ENCODE results near the gene TMEM243.
"Not testable (repeated sequence)": the region's sequence is repeated elsewhere in the genome, so short reads cannot be mapped to it uniquely, and the experiment has no call there.

TMEM243 gene

GRCh38 chr7:87210506-87210905, 9.0 kb downstream of the TMEM243 start:
- DNase-seq (ENCODE audit: low spot score) = no peak

GRCh38 chr7:87209295-87209924, 10.1 kb downstream of the TMEM243 start:
- no peak for DNase-seq (ENCODE audit: low spot score)

- no peak for DNase-seq (ENCODE audit: low spot score)
These were observed 13.2 kb downstream of the TMEM243 start for GRCh38 chr7:87206361-87206760.

- not testable (repeated sequence) for DNase-seq (ENCODE audit: low spot score)
These were observed 13.8 kb downstream of the TMEM243 start for GRCh38 chr7:87205701-87206100.

GRCh38 chr7:87204933-87205332, 14.6 kb downstream of the TMEM243 start:
- no peak for DNase-seq (ENCODE audit: low spot score)

GRCh38 chr7:87203929-87204328, 15.6 kb downstream of the TMEM243 start:
- not testable (repeated sequence) for DNase-seq (ENCODE audit: low spot score)

GRCh38 chr7:87202705-87203104, 16.8 kb downstream of the TMEM243 start:
- no peak for DNase-seq (ENCODE audit: low spot score)

- DNase-seq (ENCODE audit: low spot score) = no peak
These were observed 17.3 kb downstream of the TMEM243 start for GRCh38 chr7:87202208-87202607.

GRCh38 chr7:87199700-87200450, 19.7 kb downstream of the TMEM243 start:
- no peak for DNase-seq (ENCODE audit: low spot score)

GRCh38 chr7:87199241-87199640, 20.3 kb downstream of the TMEM243 start:
- no peak for DNase-seq (ENCODE audit: low spot score)

DNA sequence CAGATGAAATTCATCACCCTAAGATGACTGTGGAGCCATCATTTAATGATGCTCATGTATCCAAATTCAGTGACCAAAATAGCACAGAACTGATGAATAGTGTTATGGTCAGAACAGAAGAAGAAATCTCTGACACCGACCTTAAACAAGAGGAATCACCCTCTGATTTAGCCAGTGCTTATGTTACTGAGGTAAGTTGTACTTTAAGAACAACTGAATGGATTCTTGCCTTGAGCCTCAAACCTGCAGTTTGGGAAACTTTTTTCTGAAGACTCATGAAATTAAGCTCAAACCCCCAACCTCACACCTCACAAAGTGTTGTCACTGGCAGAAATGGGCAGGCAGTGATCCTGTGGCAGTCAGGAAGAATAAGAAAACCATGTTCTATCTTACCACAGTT, 25.6 kb downstream of the TMEM243 start:
- DNase-seq (ENCODE audit: low spot score) = no peak

DNA sequence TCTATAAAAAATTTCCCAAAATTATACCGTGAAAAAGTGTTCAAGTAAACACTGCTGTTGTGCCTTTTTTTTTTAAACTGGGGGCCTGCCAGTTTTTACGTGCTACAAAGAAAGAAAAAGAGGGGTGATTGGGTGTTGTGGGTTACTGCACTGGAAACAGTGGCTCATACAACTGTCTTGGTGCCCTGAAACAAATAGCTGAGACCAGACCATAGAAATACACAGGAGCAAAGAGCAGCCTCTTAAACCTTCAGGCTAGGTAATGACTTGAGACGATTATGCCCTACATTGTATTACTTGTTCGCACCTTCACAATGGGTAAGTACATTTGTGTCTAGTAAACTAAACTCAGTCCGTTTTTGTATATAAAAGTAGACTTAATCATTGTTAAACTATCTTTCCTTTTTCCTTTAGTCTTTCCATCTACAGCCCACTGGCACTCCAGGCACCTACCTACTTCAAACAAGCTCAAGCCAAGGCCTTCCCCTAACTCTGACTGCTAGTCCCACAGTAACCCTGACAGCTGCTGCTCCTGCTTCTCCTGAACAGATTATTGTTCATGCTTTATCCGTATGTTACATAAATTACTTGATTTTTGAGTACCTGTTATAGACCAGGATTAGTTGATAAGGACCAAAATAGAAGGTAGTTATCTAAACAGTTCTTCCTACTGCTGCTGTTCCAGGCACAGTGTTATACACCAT, 26.6 kb downstream of the TMEM243 start:
- no peak for DNase-seq (ENCODE audit: low spot score)

GRCh38 chr7:87190783-87191182, 28.7 kb downstream of the TMEM243 start:
- no peak for DNase-seq (ENCODE audit: low spot score)

- DNase-seq (ENCODE audit: low spot score) = no peak
These were observed 30.6 kb downstream of the TMEM243 start for GRCh38 chr7:87188930-87189329.

DNA sequence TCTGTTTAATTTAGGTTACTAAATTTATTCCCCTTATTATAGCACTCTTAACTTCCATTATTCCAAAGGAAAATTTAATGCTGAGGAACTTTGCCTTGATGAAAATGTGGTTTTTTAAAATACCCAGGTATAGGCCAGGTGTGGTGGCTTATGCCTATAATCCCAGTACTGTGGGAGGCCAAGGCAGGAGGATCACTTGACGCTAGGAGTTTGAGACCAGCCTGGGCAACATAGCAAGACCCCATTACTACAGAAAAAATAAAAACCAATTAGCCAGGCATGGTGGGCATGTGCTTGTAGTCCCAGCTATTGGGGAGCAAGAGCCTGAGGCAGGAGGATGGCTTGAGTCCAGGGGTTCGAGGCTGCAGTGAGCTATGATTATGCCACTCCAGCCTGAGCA, 32.4 kb downstream of the TMEM243 start:
- DNase-seq (ENCODE audit: low spot score) = no peak

GRCh38 chr7:87179180-87179579, 40.4 kb downstream of the TMEM243 start:
- no peak for DNase-seq (ENCODE audit: low spot score)

DNA sequence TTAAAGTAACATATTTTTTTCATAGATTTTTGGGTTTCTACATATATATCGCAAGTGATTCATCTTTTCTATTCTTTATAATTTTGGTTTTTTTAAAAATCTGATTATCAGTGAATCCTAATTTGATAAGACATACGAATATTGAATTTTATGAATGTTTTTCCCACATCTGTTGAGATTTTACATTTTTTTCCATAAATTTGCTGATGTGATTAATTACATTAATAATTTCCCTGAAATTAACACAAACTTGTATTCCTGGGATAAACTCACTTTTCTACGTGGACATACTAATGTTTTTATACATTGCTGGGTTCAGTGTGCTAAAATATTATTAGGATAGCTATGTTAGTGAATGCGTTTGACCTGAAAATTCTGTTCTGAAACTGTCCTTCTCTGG, 41.2 kb downstream of the TMEM243 start:
- DNase-seq (ENCODE audit: low spot score) = no peak

- no peak for DNase-seq (ENCODE audit: low spot score)
These were observed 46.1 kb downstream of the TMEM243 start for GRCh38 chr7:87173471-87173870.

GRCh38 chr7:87171282-87171934, 48.1 kb downstream of the TMEM243 start:
- DNase-seq (ENCODE audit: low spot score) = no peak

DNA sequence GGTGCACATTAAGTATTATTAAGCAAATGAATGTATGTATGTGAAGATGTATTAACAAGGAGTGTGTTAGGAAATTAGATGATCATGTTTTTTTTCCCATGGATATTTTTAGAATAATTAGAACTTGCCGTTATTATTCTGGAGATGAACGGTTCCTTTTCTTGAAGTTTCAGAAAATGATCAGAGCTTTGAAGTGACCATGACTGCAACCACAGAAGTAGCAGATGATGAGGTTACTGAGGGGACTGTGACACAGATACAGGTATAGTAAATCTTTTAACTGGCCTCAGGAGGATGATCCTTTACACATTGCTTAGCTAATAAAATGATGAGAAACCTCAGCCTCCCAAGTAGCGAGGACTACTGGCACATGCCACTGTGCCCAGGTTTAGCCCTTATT, 48.7 kb downstream of the TMEM243 start:
- no peak for DNase-seq (ENCODE audit: low spot score)

DNA sequence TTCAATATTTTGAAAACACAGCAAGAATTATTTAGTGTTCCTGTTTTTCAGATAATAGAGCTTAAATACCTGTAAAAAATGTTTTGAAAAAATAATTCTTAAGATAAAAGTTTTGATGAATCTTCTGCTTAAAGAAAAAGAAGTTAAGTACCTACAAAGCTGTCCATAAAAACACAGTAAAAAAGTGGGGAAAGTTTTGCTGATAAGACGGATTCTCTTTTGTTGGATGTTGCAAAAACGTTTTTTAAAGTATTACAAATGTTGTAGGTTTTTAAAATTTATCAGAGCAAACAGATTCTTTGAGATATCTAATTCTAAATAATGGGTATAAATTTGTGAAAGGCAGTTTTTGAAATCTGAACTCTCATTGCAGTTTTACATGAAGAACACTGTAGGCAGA, 55.1 kb downstream of the TMEM243 start:
- no peak for DNase-seq (ENCODE audit: low spot score)

DNA sequence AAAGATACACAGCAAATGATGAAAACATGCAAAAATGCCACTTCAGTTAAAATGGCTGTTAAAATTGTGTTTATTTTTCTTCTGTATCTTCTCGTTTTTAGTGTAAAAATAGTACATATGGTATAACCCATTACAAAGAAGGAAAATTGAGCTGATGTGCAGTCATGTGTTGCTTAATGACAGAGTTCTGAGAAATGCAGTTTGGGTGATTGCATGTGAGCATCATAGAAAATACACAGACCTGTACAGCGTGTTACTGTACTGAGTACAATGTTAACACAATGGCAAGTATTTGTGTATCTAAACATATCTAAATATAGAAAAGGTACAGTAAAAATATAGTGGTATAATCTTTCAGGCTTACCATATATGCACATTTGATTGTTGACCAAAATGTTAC, 60.0 kb downstream of the TMEM243 start:
- no peak for DNase-seq (ENCODE audit: low spot score)

DNA sequence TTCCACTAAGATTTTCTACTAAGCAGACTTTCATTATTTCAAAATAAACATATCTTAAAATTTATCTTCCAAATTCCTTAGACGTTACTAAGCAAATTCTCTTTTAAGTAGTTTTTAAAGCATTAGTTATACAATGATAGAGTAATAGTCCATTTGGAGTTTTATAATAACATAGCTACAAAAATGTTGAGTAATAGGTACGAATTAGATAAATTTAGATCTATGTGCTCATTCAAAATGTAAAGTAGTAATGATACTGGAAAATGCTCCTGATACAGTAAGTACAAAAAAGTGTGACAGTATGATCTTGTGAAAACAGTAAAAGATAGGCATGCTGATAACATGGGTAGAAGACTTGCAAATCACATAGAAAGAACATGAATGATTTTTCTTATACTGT, 62.8 kb downstream of the TMEM243 start:
- no peak for DNase-seq (ENCODE audit: low spot score)

All from iPS-NIHi11 (cell line).